Heart right ventricle (tissue), 16 donors: ENCODE results near the gene HBS1L. TPM values are rescaled to one million over a fixed set of nuclear protein-coding genes. Genes with fewer than 3 reads are reported as not detected.

Experiments used
- ATAC-seq, 8 donors: fragments of 200-7000 bp; cut with Tn5 transposase; one replicate each; pipeline ENCODE4 v1.9.1; 2020; ENCODE audit warnings: mild to moderate bottlenecking in 8 of 8, moderate library complexity in 8 of 8, moderate number of reproducible peaks in 1 of 8
- DNase-seq, 2 donors: peaks; one replicate each; pipeline ENCODE4 v3.0.0-alpha.2; 2020
- H3K27ac ChIP-seq, 10 donors: fragments of 200-600 bp; sonication (generic) in 2 of 10; one replicate each; pipeline versions ENCODE4 v1.5.0 to v1.8.0; 2020 to 2022; ENCODE audit warnings: mild to moderate bottlenecking in 3 of 10
- H3K27me3 ChIP-seq, 7 donors: fragments of 200-600 bp; one replicate each; pipeline ENCODE4 v1.8.0; 2021 to 2022; ENCODE audit warnings: mild to moderate bottlenecking in 2 of 7
- H3K36me3 ChIP-seq, 9 donors: fragments of 200-600 bp; sonication (generic) in 1 of 9; one replicate each; pipeline versions ENCODE4 v1.5.0 to v1.8.0; 2020 to 2022; ENCODE audit warnings: mild to moderate bottlenecking in 2 of 9
- H3K4me1 ChIP-seq, 9 donors: fragments of 200-600 bp; sonication (generic) in 1 of 9; one replicate each; pipeline versions ENCODE4 v1.5.0 to v1.8.0; 2020 to 2022; ENCODE audit warnings: mild to moderate bottlenecking in 4 of 9
- H3K4me3 ChIP-seq, 10 donors: fragments of 200-600 bp; sonication (generic) in 2 of 10; one replicate each; pipeline versions ENCODE4 v1.5.0 to v1.8.0; 2020 to 2022; ENCODE audit warnings: mild to moderate bottlenecking in 7 of 10, moderate library complexity in 2 of 10
- H3K9me3 ChIP-seq, 11 donors: fragments of 200-600 bp in 10 of 11; sonication (generic) in 2 of 11; one replicate each; pipeline versions ENCODE4 v1.5.0 to v1.8.0; 2013 to 2022; ENCODE audit warnings: mild to moderate bottlenecking in 2 of 11, control low read depth in 1 of 11, moderate library complexity in 1 of 11
- WGBS, 2 donors: extraction: QIAGEN DNeasy Blood & Tissue Kit; methylation state at CpG; one replicate each; pipeline ENCODE4 v1.1.7; 2013; ENCODE audit warnings: inconsistent platforms in 1 of 2; 5-methylcytosine and 5-hydroxymethylcytosine counted together
- intact Hi-C, 10 donors: fragments of 100-400 bp; cut with DNase I; formaldehyde crosslinking; loops; one replicate each; pipeline versions ENCODE4 v1.11.1 to v1.14.2; 2022
- polyA plus RNA-seq, 2 donors: library from polyadenylated mRNA; stranded (reverse); fragments of 200-250 nt; gene quantifications; one replicate each; pipeline ENCODE4 v1.2.3, GENCODE V29; 2013
- total RNA-seq, 10 donors: library from RNA; stranded (reverse); fragmentation: NEBNext Ultra II Directional in 3 of 10; extraction: Animal tissue kit (Norgen Biotek cat#: 25700) in 3 of 10; gene quantifications; one replicate each; pipeline versions ENCODE4 v1.2.1 to v1.2.4, GENCODE V29; 2021 to 2023
- TF ChIP-seq, protein P1 (sequence below), 9 donors: fragments of 200-600 bp; sonication (generic) in 2 of 9; IDR thresholded peaks; one replicate each; pipeline versions ENCODE4 v1.5.0 to v1.8.0; 2021 to 2022; ENCODE audit warnings: antibody characterized with exemption in 9 of 9, mild to moderate bottlenecking in 5 of 9, moderate library complexity in 1 of 9
- donor health status: Arrhythmogenic right ventricular cardiomyopathy.
- donor health status: ischemic (EF 13 %, LVEDD 7.1; RV severe dilation, severe dysfunction).
- donor health status: healthy with polysubstance abuse.
- donor health status: DM: no; HTN: yes; CAD: no.
- donor health status: DM: no; HTN: no; CAD: no.
- donor health status: ischemic (EF 25% LVEDD 6.9; RV normal size, moderate dysfunction).
- donor health status: ischemic (EF 25% LVEDD 5.7; RV mildly dilated, moderate dysfunction).
- donor health status: healthy.
- donor health status: DM: yes; HTN: yes; CAD: no.
- donor health status: Ischemic cardiomyopathy.
- donor health status: ischemic (EF 35%, LVEDD 5.7; RV mildly dilated, moderate dysfunction).
- donor health status: nonischemic (EF 11% LVEDD 7.7; RV severe dilation, severe dysfunction).
- donor health status: DM: yes; HTN: yes; CAD: no.
- donor health status: PGD.
- donor health status: ischemic (EF 29% LVEDD 5.4; RV normal size, mild dysfunction).
- donor health status: nonischemic (EF 23%, LVEDD 6.1; RV moderate dilation, normal function).

HBS1L gene
- total and polyA plus RNA-seq, 12 donors = 20.8 to 100.0 (median 88.2) TPM

DNA sequence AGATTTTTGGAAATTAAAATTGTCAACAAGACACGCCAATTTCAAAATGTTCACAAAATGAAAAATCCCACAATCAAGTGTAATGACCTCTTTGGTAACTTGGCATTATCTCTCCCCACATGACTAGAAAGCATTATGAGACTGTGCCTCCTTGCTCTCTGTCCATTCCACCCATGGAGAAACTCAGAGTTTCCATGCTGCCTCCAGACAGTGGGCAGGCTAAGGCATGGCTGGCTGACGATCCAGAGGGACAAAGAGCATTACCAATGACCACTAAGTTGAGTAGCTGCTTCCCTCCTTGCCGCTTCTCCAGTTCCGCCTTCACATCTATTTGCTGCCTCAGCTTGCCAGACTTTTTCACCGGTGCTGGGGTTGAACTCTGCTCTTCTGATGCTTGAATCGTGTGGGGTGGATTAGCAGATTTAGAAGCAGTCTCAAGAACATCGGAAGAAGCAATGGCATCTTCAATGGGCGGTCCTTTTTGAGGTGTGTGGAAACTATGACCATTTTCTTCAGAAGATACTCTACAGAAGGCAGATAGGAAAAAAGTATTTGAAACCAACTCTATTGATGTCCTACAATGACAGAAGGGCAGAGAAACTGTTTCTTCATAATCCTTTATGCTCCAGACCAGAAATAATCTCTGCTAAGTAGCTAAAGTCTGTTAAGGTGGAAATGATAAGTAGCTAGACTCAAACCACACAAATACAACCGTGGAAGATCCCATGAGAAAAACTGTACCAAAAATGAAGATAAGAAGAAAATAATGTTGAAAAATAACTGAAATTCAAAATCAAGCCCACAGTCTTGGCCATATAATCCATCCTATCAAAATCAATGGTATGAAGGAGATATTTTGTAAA, 57.3 kb downstream of the HBS1L start:
- H3K9me3 ChIP-seq = no peaks in the 10 kb centered on the region
- H3K36me3 ChIP-seq = peaks cover 0 to 89% (median 15%) of the 10 kb centered on the region in 9 donors
- 91% methylated on average over 9 of the region's 9 CpGs for WGBS, 2 donors
- no peaks in the 10 kb centered on the region for H3K27me3 ChIP-seq
- TF ChIP-seq, protein P1, sequence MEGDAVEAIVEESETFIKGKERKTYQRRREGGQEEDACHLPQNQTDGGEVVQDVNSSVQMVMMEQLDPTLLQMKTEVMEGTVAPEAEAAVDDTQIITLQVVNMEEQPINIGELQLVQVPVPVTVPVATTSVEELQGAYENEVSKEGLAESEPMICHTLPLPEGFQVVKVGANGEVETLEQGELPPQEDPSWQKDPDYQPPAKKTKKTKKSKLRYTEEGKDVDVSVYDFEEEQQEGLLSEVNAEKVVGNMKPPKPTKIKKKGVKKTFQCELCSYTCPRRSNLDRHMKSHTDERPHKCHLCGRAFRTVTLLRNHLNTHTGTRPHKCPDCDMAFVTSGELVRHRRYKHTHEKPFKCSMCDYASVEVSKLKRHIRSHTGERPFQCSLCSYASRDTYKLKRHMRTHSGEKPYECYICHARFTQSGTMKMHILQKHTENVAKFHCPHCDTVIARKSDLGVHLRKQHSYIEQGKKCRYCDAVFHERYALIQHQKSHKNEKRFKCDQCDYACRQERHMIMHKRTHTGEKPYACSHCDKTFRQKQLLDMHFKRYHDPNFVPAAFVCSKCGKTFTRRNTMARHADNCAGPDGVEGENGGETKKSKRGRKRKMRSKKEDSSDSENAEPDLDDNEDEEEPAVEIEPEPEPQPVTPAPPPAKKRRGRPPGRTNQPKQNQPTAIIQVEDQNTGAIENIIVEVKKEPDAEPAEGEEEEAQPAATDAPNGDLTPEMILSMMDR (IDR thresholded peaks at IDR 0.05) = no peak
- no peak overlapping the region for H3K27ac ChIP-seq
- ATAC-seq (no peak), DNase-seq (no peak)
- no peaks in the 10 kb centered on the region for H3K4me1 ChIP-seq
- intact Hi-C loops = no loop called here
- H3K4me3 ChIP-seq = no peak overlapping the region

DNA sequence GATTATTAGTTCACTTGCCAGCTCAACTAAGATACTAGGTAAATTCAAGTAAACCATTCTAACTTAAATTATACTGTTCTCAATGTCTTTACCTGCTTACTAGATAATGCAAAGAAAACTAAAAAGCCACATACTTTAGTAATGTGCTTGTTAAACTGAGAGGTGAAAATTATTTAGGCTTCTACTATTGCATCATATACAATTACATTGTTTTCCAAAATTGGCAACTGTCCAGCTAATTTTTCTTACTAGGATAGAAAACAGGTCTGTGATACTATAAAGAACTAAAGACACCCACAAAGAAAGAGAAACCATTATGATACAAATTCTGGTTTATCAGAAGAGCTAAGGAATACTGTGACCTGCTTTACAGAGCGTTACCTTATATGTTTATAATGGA, 59.1 kb downstream of the HBS1L start:
- H3K36me3 ChIP-seq = peaks cover 0 to 96% (median 24%) of the 10 kb centered on the region in 9 donors
- H3K27me3 ChIP-seq = no peaks in the 10 kb centered on the region
- H3K27ac ChIP-seq = no peak overlapping the region
- TF ChIP-seq, protein P1 (IDR thresholded peaks at IDR 0.05) = no peak
- H3K4me1 ChIP-seq = no peaks in the 10 kb centered on the region
- no peaks in the 10 kb centered on the region for H3K9me3 ChIP-seq
- no peak overlapping the region for H3K4me3 ChIP-seq
- ATAC-seq (no peak), DNase-seq (no peak)
- intact Hi-C loops = no loop called here
- 97 to 100% methylated on average over 1 of the region's 1 CpG for WGBS, 2 donors

DNA sequence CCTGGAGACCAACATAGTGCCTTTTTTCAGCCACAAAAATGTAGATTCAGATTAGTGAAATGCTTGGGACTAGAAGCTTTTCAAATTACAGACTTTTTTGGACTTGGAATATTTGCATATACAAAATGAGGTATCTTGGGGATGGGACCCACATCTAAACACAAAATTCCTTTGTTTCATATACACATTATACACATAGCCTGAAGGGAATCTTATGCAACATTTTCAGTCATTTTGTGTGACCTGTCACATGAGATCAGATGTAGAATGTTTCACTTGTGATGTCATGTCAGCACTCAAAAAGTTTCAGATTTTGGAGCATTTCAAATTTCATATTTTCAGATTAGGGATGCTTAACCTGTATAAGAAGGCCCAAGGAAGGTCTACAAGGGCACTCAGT, 60.2 kb downstream of the HBS1L start:
- intact Hi-C loops = no loop called here
- Histone ChIP-seq H3K27ac (no peak overlapping the region), H3K36me3 (peaks cover 0 to 98% (median 29%) of the 10 kb centered on the region in 9 donors), H3K4me1 (no peaks in the 10 kb centered on the region), H3K27me3 (no peaks in the 10 kb centered on the region), H3K4me3 (no peak overlapping the region), H3K9me3 (no peaks in the 10 kb centered on the region)
- DNase-seq (no peak), ATAC-seq (no peak)
- TF ChIP-seq, protein P1 (IDR thresholded peaks at IDR 0.05) = no peak

DNA sequence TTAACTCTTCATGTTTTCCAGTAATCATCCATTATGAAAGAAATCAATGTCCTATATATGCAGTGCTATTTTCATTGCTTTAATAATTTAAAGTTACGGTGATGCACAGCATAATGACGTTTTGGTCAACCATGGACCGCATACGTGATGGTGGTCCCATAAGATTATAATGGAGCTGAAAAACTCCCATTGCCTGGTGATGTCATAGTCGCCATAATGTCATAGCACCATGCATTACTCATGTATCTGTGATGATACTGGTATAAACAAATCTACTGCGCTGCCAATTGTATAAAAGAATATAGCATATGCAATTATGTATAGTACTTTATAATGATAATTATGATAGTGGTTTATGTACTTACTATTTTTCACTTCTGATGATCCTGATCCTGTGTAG, 62.5 kb downstream of the HBS1L start:
- Histone ChIP-seq H3K36me3 (peaks cover 0 to 99% (median 27%) of the 10 kb centered on the region in 9 donors), H3K4me3 (no peak overlapping the region), H3K4me1 (no peaks in the 10 kb centered on the region), H3K9me3 (no peaks in the 10 kb centered on the region), H3K27ac (no peak overlapping the region), H3K27me3 (no peaks in the 10 kb centered on the region)
- ATAC-seq (no peak), DNase-seq (no peak)
- intact Hi-C loops = no loop called here
- TF ChIP-seq, protein P1 (IDR thresholded peaks at IDR 0.05) = no peak
- 97 to 98% methylated on average over 6 of the region's 6 CpGs for WGBS, 2 donors
